GM12801 (cell line): ENCODE measurements around the gene CD59.

Experiments
- CTCF ChIP-seq: IDR thresholded peaks from one replicate; pipeline ENCODE4 v1.5.1; 2011; ENCODE audit warnings: control low read depth; ENCODE audit not compliant: insufficient read length; ENCODE audit errors: extremely low read depth

CD59 gene

GRCh38 chr11:33657757-33658156 is 78.5 kb downstream of the CD59 start:
- TF ChIP-seq CTCF, result no peak

- TF ChIP-seq CTCF, result no peak
Observed at GRCh38 chr11:33656768-33657167, 79.5 kb downstream of the CD59 start.

GRCh38 chr11:33655842-33656600 is 80.2 kb downstream of the CD59 start:
- no peak for TF ChIP-seq CTCF

- TF ChIP-seq CTCF, result no peak
Observed at GRCh38 chr11:33654594-33654993, 81.6 kb downstream of the CD59 start.
